Hepatocyte (in vitro differentiated cells): ENCODE data around the gene FBXW11. TPM values are rescaled to one million over a fixed set of nuclear protein-coding genes. Genes with fewer than 3 reads are reported as not detected.

ENCODE experiments used
- DNase-seq: peaks from one replicate; pipeline ENCODE4 v3.0.0-alpha.2; 2016; ENCODE audit warnings: low spot score
- H2AFZ ChIP-seq: fragments of 200-600 bp; sonication (generic); 2 replicates; pipeline ENCODE4 v1.6.0; 2016; ENCODE audit warnings: antibody characterized with exemption, mild to moderate bottlenecking
- H3K27ac ChIP-seq: fragments of 200-600 bp; sonication (generic); 2 replicates; pipeline ENCODE4 v1.5.1; 2016; ENCODE audit warnings: mild to moderate bottlenecking
- H3K27me3 ChIP-seq: fragments of 200-600 bp; sonication (generic); 2 replicates; pipeline ENCODE4 v1.6.1; 2016
- H3K36me3 ChIP-seq: fragments of 200-600 bp; sonication (generic); replicated peaks from 2 replicates; pipeline ENCODE4 v1.5.1; 2016; ENCODE audit warnings: low read depth; ENCODE audit not compliant: insufficient read depth
- H3K4me1 ChIP-seq: fragments of 200-600 bp; sonication (generic); 2 replicates; pipeline ENCODE4 v1.5.1; 2016; ENCODE audit warnings: mild to moderate bottlenecking, moderate library complexity; ENCODE audit not compliant: insufficient read depth
- H3K4me2 ChIP-seq: fragments of 200-600 bp; sonication (generic); 2 replicates; pipeline ENCODE4 v1.6.0; 2016
- H3K4me3 ChIP-seq: fragments of 200-600 bp; sonication (generic); 2 replicates; pipeline ENCODE4 v1.5.1; 2016; ENCODE audit warnings: mild to moderate bottlenecking
- H3K79me2 ChIP-seq: fragments of 200-600 bp; sonication (generic); 2 replicates; pipeline ENCODE4 v1.6.0; 2017; ENCODE audit warnings: mild to moderate bottlenecking
- H3K9me2 ChIP-seq: fragments of 200-600 bp; sonication (generic); replicated peaks from 2 replicates; pipeline ENCODE4 v1.6.0; 2017; ENCODE audit warnings: mild to moderate bottlenecking; ENCODE audit not compliant: insufficient read depth
- H3K9me3 ChIP-seq: fragments of 200-600 bp; sonication (generic); 2 replicates; pipeline ENCODE4 v1.5.1; 2016; ENCODE audit warnings: low read depth, mild to moderate bottlenecking
- H4K20me1 ChIP-seq: fragments of 200-600 bp; sonication (generic); 2 replicates; pipeline ENCODE4 v1.6.0; 2016; ENCODE audit warnings: mild to moderate bottlenecking; ENCODE audit not compliant: insufficient read depth, poor library complexity, severe bottlenecking
- CTCF ChIP-seq: fragments of 200-600 bp; sonication (generic); IDR thresholded peaks from 2 replicates; pipeline ENCODE4 v1.5.1; 2016; ENCODE audit warnings: antibody characterized with exemption, mild to moderate bottlenecking; ENCODE audit not compliant: poor library complexity
- EZH2 ChIP-seq: fragments of 200-600 bp; sonication (generic); IDR thresholded peaks from 2 replicates; pipeline ENCODE4 v1.6.1; 2016; ENCODE audit warnings: antibody characterized with exemption, mild to moderate bottlenecking, borderline replicate concordance
- EZH2phosphoT487 ChIP-seq: fragments of 200-600 bp; sonication (generic); IDR thresholded peaks from one replicate; pipeline ENCODE4 v1.6.1; 2018; ENCODE audit warnings: antibody characterized with exemption, mild to moderate bottlenecking, low read depth, moderate library complexity; ENCODE audit not compliant: unreplicated experiment, severe bottlenecking
- WGBS: methylation state at CpG from one replicate; pipeline ENCODE4 v1.1.6; 2016; ENCODE audit warnings: low lambda C conversion rate; ENCODE audit errors: missing lambda C conversion rate; 5-methylcytosine and 5-hydroxymethylcytosine counted together
- polyA plus RNA-seq: library from polyadenylated mRNA; unstranded; fragments of >200 nt; fragmentation: Nextera tagmentation; extraction: Ambion mirVana; gene quantifications from 2 replicates; pipeline ENCODE4 v1.2.1, GENCODE V29; 2016
- total RNA-seq: library from RNA; depleted of rRNA; stranded (reverse); fragments of >200 nt; gene quantifications from 2 replicates; pipeline ENCODE4 v1.2.3, GENCODE V29; 2014

Gene FBXW11
- total and polyA plus RNA-seq, 2 experiments from 2014 or later, result 38.0 to 73.4 TPM

- H2AFZ ChIP-seq, result no peak overlapping the region
- peaks cover 3% of the 10 kb centered on the region for H4K20me1 ChIP-seq
- H3K4me1 ChIP-seq, result no peaks in the 10 kb centered on the region
- no peak overlapping the region for H3K4me2 ChIP-seq
- H3K27ac ChIP-seq, result no peak overlapping the region
- H3K9me3 ChIP-seq, result no peaks in the 10 kb centered on the region
- no peaks in the 10 kb centered on the region for H3K27me3 ChIP-seq
- no peaks in the 10 kb centered on the region for H3K79me2 ChIP-seq
- 93% methylated on average over 2 of the region's 2 CpGs for WGBS
- H3K9me2 ChIP-seq, result no peaks in the 10 kb centered on the region
- no peak overlapping the region for H3K4me3 ChIP-seq
- no peak for DNase-seq
- no peak for TF ChIP-seq CTCF
- no peak for TF ChIP-seq EZH2phosphoT487
- no peak for TF ChIP-seq EZH2
- no peaks in the 10 kb centered on the region for H3K36me3 ChIP-seq
Observed at GRCh38 chr5:171868236-171868635, 138.2 kb downstream of the FBXW11 start.

- no peak overlapping the region for H2AFZ ChIP-seq
- H3K27ac ChIP-seq, result no peak overlapping the region
- no peaks in the 10 kb centered on the region for H3K36me3 ChIP-seq
- no peaks in the 10 kb centered on the region for H3K9me3 ChIP-seq
- DNase-seq, result no peak
- TF ChIP-seq CTCF (no peak), EZH2 (no peak), EZH2phosphoT487 (no peak)
- H3K4me1 ChIP-seq, result no peaks in the 10 kb centered on the region
- WGBS, result 90% methylated on average over 1 of the region's 1 CpG
- no peak overlapping the region for H3K4me3 ChIP-seq
- no peak overlapping the region for H3K4me2 ChIP-seq
- no peaks in the 10 kb centered on the region for H3K79me2 ChIP-seq
- no peaks in the 10 kb centered on the region for H3K9me2 ChIP-seq
- peaks cover 3% of the 10 kb centered on the region for H4K20me1 ChIP-seq
- no peaks in the 10 kb centered on the region for H3K27me3 ChIP-seq
Observed at GRCh38 chr5:171867786-171868185, 138.7 kb downstream of the FBXW11 start.

GRCh38 chr5:171865471-171865870, 141.0 kb downstream of the FBXW11 start:
- Histone ChIP-seq H3K9me2 (no peaks in the 10 kb centered on the region), H3K4me2 (no peak overlapping the region), H3K36me3 (no peaks in the 10 kb centered on the region), H3K4me1 (no peaks in the 10 kb centered on the region), H4K20me1 (peaks cover 3% of the 10 kb centered on the region), H3K79me2 (no peaks in the 10 kb centered on the region), H3K9me3 (no peaks in the 10 kb centered on the region), H2AFZ (no peak overlapping the region), H3K27ac (no peak overlapping the region), H3K27me3 (no peaks in the 10 kb centered on the region), H3K4me3 (no peak overlapping the region)
- TF ChIP-seq CTCF (no peak), EZH2 (no peak)
- WGBS, result 86% methylated on average over 6 of the region's 6 CpGs
- DNase-seq, result no peak

GRCh38 chr5:171863935-171864334, 142.5 kb downstream of the FBXW11 start:
- H4K20me1 ChIP-seq, result peaks cover 3% of the 10 kb centered on the region
- no peak overlapping the region for H3K27ac ChIP-seq
- 90% methylated on average over 6 of the region's 6 CpGs for WGBS
- H3K27me3 ChIP-seq, result no peaks in the 10 kb centered on the region
- no peaks in the 10 kb centered on the region for H3K9me2 ChIP-seq
- no peak overlapping the region for H3K4me2 ChIP-seq
- DNase-seq, result no peak
- no peaks in the 10 kb centered on the region for H3K36me3 ChIP-seq
- H3K79me2 ChIP-seq, result no peaks in the 10 kb centered on the region
- H3K4me3 ChIP-seq, result no peak overlapping the region
- no peaks in the 10 kb centered on the region for H3K9me3 ChIP-seq
- H3K4me1 ChIP-seq, result no peaks in the 10 kb centered on the region
- TF ChIP-seq EZH2 (no peak), CTCF (no peak), EZH2phosphoT487 (no peak)
- H2AFZ ChIP-seq, result no peak overlapping the region
